Adrenal gland (tissue), 12 donors: ENCODE measurements around the gene CCIN. TPM values are rescaled to one million over a fixed set of nuclear protein-coding genes. Genes with fewer than 3 reads are reported as not detected.

Source experiments
- DNase-seq, 7 donors: peaks; one replicate each; pipeline ENCODE4 v3.0.0-alpha.2; 2019 to 2020
- H3K27ac ChIP-seq, 5 donors: fragments of 200-600 bp; sonication (generic) in 4 of 5; 1 replicate in 3 of 5; 2 replicates in 2 of 5; pipeline versions ENCODE4 v1.5.1 to v1.8.0; 2016 to 2020; ENCODE audit warnings: mild to moderate bottlenecking in 1 of 5
- H3K27me3 ChIP-seq: fragments of 200-600 bp; 2 replicates; pipeline ENCODE4 v1.8.0; 2021
- H3K36me3 ChIP-seq, 2 donors: fragments of 200-600 bp; replicated peaks in 1 of 2; 1 replicate in 1 of 2; 2 replicates in 1 of 2; pipeline versions ENCODE4 v1.5.1 to v1.8.0; 2018 to 2022
- H3K4me1 ChIP-seq, 2 donors: fragments of 200-600 bp; replicated peaks in 1 of 2; 1 replicate in 1 of 2; 2 replicates in 1 of 2; pipeline versions ENCODE4 v1.5.1 to v1.8.0; 2018 to 2021
- H3K4me3 ChIP-seq, 4 donors: fragments of 200-600 bp; sonication (generic) in 3 of 4; one replicate each; pipeline ENCODE4 v1.5.1; 2016 to 2018
- H3K9me3 ChIP-seq, 3 donors: fragments of 200-600 bp; sonication (generic) in 1 of 3; replicated peaks in 1 of 3; 1 replicate in 2 of 3; 2 replicates in 1 of 3; pipeline versions ENCODE4 v1.5.1 to v1.8.0; 2016 to 2021
- POLR2A ChIP-seq, 2 donors: fragments of 450-650 bp; IDR thresholded peaks; one replicate each; pipeline ENCODE4 v1.6.1; 2017; ENCODE audit warnings: antibody characterized with exemption in 2 of 2, mild to moderate bottlenecking in 2 of 2, moderate library complexity in 1 of 2
- WGBS, 4 donors: extraction: QIAGEN DNeasy Blood & Tissue Kit in 2 of 4; methylation state at CpG; one replicate each; pipeline versions ENCODE4 v1.1.5 to v1.1.7; 2013 to 2017; 5-methylcytosine and 5-hydroxymethylcytosine counted together
- intact Hi-C, 2 donors: fragments of 100-400 bp; cut with DNase I; formaldehyde crosslinking; loops; one replicate each; pipeline versions ENCODE4 v1.14.1 to v1.15.0; 2022 to 2023
- polyA plus RNA-seq, 3 donors: library from polyadenylated mRNA; stranded (reverse); fragments of 200-250 nt in 2 of 3; fragments of 350-450 nt in 1 of 3; fragmentation: Illumina TruSeq in 1 of 3; extraction: RNeasy Lipid Tissue Mini Kit (QIAGEN cat#74804) in 1 of 3; gene quantifications; one replicate each; pipeline ENCODE4 v1.2.3, GENCODE V29; 2013 to 2014
- total RNA-seq, 9 donors: library from RNA; depleted of rRNA in 4 of 9; stranded (reverse); fragments of >200 nt in 4 of 9; fragments of 120-200 nt in 1 of 9; fragmentation: NEBNext Ultra II Directional in 1 of 9; extraction: Animal tissue kit (Norgen Biotek cat#: 25700) in 1 of 9; gene quantifications; one replicate each; pipeline versions ENCODE4 v1.1.0 to v1.2.4, GENCODE V29; 2013 to 2023
- TF ChIP-seq, protein P1 (sequence below), 6 experiments: fragments of 450-650 bp in 4 of 6; fragments of 200-600 bp in 2 of 6; sonication (generic) in 1 of 6; IDR thresholded peaks; 1 replicate in 5 of 6; 2 replicates in 1 of 6; pipeline versions ENCODE4 v1.5.1 to v1.8.0; 2016 to 2021; ENCODE audit warnings: antibody characterized with exemption in 6 of 6, mild to moderate bottlenecking in 2 of 6, moderate library complexity in 1 of 6
- donor health status: healthy with polysubstance abuse.
- donor health status: Bipolar disorder and iron deficiency.
- donor health status: DM: yes; HTN: yes; CAD: no.
- donor health status: DM: no; HTN: no; CAD: no.
- donor health status: DM: no; HTN: no; CAD: no.
- donor health status: DM: yes; HTN: yes; CAD: no.

The CCIN gene
- total and polyA plus RNA-seq, 12 donors = 0.20 to 1.9 (median 0.49) TPM

DNA sequence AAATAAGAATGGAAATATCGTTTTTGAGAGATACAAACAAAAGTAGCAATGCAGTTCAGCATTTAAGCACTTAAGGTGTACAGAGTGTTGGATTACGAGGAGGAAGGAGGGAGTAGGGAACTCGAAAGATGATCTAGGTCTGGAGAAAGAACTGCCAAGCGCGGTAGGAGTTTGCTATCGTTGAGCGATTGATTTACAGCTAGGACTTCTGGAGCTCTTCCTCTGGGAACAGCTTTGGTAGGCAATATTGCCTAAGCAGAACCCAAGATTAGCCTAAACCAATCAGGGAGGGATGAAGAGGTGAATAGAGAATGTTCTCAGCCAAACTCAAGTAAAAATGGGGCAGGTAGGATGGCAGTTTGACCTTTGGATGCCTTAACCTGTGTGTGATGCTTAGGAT is 22.5 kb downstream of the CCIN start:
- WGBS, 4 donors = 0% methylated on average over 7 of the region's 7 CpGs
- peaks cover 37 to 45% of the 10 kb centered on the region in 2 donors for H3K4me1 ChIP-seq
- DNase-seq = no peak
- H3K9me3 ChIP-seq = no peaks in the 10 kb centered on the region
- no peak for TF ChIP-seq POLR2A (IDR thresholded peaks at IDR 0.05)
- H3K36me3 ChIP-seq = peaks cover 0 to under 1% of the 10 kb centered on the region in 2 donors
- intact Hi-C loops = loop anchor here in 1 of 2 donors (5.0 kb wide), 1 partner anchor 136 kb away; no protein-coding TSS in a partner anchor
- no peaks in the 10 kb centered on the region for H3K27me3 ChIP-seq
- H3K4me3 ChIP-seq = peak overlapping the region in 3 of 4 donors; percentile 76 to 91 (median 80)
- peak overlapping the region in 2 of 5 donors; percentile 92 for H3K27ac ChIP-seq

DNA sequence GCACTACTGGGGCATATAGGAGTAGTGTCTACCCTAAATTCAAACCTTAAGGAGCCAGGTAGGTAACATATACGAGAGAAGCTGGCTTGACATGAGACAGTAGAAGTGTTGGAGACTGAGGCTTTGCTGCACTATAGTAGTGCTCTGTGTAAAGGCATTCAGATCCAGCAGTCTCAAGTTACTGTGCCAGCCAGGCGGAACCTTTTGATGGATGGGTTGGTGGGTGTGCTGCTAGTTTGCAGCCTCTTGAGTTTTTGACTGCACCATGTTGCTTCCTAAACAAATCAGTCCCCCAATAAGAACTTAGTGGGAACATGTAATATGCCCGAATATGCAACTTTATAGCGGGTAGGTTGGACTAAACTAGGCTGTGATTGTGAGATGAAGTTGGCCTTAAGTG is 23.0 kb downstream of the CCIN start:
- H3K9me3 ChIP-seq = no peaks in the 10 kb centered on the region
- no peak for DNase-seq
- no peak overlapping the region for H3K27ac ChIP-seq
- TF ChIP-seq, protein P1, sequence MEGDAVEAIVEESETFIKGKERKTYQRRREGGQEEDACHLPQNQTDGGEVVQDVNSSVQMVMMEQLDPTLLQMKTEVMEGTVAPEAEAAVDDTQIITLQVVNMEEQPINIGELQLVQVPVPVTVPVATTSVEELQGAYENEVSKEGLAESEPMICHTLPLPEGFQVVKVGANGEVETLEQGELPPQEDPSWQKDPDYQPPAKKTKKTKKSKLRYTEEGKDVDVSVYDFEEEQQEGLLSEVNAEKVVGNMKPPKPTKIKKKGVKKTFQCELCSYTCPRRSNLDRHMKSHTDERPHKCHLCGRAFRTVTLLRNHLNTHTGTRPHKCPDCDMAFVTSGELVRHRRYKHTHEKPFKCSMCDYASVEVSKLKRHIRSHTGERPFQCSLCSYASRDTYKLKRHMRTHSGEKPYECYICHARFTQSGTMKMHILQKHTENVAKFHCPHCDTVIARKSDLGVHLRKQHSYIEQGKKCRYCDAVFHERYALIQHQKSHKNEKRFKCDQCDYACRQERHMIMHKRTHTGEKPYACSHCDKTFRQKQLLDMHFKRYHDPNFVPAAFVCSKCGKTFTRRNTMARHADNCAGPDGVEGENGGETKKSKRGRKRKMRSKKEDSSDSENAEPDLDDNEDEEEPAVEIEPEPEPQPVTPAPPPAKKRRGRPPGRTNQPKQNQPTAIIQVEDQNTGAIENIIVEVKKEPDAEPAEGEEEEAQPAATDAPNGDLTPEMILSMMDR (IDR thresholded peaks at IDR 0.05) = no peak
- no peak for TF ChIP-seq POLR2A (IDR thresholded peaks at IDR 0.05)
- peaks cover 37 to 45% of the 10 kb centered on the region in 2 donors for H3K4me1 ChIP-seq
- peak overlapping the region in 3 of 4 donors; percentile 76 to 91 (median 80) for H3K4me3 ChIP-seq
- no peaks in the 10 kb centered on the region for H3K27me3 ChIP-seq
- 63 to 71% (median 66%) methylated on average over 4 of the region's 4 CpGs for WGBS, 4 donors
- intact Hi-C loops = loop anchor here in 1 of 2 donors (5.0 kb wide), 1 partner anchor 135 kb away; no protein-coding TSS in a partner anchor
- peaks cover 0 to 6% of the 10 kb centered on the region in 2 donors for H3K36me3 ChIP-seq

DNA sequence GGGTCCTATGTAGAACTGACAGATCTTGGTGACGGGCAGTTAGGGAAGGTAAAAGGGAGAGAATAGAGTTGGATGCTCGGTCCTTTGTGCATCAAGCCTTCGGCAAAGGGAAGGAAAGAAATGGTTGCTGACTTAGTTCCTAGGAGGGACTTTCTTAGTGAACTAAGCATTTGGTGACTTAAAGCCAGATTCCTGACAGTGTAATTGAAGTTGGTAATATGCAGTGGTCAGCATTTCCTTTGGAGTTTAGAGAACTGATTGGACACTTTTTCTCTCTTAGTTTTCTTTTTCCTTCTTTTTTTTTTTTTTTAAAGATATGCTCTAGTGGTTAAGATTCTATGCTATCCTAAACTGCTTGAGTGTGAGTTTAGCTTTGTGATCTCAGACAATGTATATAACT is 23.8 kb downstream of the CCIN start:
- Histone ChIP-seq H3K9me3 (no peaks in the 10 kb centered on the region), H3K36me3 (peaks cover 0 to 12% of the 10 kb centered on the region in 2 donors), H3K4me3 (peak overlapping the region in 1 of 4 donors; percentile 76), H3K27ac (no peak overlapping the region), H3K27me3 (no peaks in the 10 kb centered on the region), H3K4me1 (peaks cover 37 to 45% of the 10 kb centered on the region in 2 donors)
- no peak for DNase-seq
- 51 to 64% (median 58%) methylated on average over 3 of the region's 3 CpGs for WGBS, 4 donors
- intact Hi-C loops = loop anchor here in 1 of 2 donors (5.0 kb wide), 1 partner anchor 134 kb away; no protein-coding TSS in a partner anchor
- no peak for TF ChIP-seq POLR2A (IDR thresholded peaks at IDR 0.05)
- TF ChIP-seq, protein P1 (IDR thresholded peaks at IDR 0.05) = no peak

DNA sequence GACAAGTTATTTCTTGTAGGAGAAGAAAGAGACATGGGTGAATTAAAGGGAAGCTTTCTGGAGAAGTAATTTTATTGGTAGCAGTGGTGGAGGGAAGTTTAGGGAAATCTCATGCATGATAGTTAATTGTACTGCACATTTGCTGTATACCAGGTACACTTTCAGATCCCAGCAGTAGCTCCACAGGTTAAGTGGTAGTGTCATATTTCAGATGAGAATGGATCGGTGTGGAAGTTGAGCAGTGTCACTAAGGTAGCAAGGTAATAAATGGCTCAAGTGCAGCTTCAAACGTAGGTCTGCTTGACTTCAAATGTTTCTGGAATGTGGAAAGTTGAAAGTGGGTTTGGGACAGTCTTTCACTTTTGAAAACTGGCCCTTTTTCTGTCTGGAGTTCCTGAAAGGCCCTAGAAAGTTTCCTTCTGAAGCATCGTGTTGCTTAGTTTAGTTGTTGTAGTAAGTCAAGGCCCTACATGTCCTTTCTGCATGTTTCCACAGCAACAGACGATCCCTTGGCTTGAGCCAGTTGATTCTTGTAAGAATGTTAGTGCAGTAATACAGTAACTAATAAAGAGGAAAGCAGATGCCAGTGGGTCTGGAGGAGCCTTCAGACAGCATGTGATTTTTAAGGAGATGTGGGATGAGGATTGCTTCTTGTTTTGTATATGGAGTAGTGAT is 25.3 kb downstream of the CCIN start:
- WGBS, 4 donors = 18 to 37% (median 28%) methylated on average over 4 of the region's 4 CpGs
- Histone ChIP-seq H3K9me3 (no peaks in the 10 kb centered on the region), H3K27me3 (no peaks in the 10 kb centered on the region), H3K27ac (peak overlapping the region in 1 of 5 donors; percentile 6), H3K4me3 (no peak overlapping the region), H3K36me3 (peaks cover 0 to 24% of the 10 kb centered on the region in 2 donors), H3K4me1 (peaks cover 37 to 44% of the 10 kb centered on the region in 2 donors)
- no peak for DNase-seq
- TF ChIP-seq, protein P1 (IDR thresholded peaks at IDR 0.05) = no peak
- no peak for TF ChIP-seq POLR2A (IDR thresholded peaks at IDR 0.05)
- intact Hi-C loops = loop anchor here in 1 of 2 donors (5.0 kb wide), 1 partner anchor 133 kb away; no protein-coding TSS in a partner anchor
